Endothelial cell of umbilical vein (primary cell): ENCODE results near the gene PTPRU. TPM values are rescaled to one million over a fixed set of nuclear protein-coding genes. Genes with fewer than 3 reads are reported as not detected.

Experiments used
- BruUV-seq: library from RNA; stranded (reverse); fragments of 400-500 nt; replicated peaks from 2 replicates; lab custom pipeline; 2021; lab: Mats Ljungman, UMichigan
- CTCF ChIA-PET: fragments of 300-600, 350-600 bp; sonication (Branson Sonifier 250); formaldehyde crosslinking; loops from one replicate; lab custom pipeline; 2021; ENCODE audit warnings: antibody characterized with exemption, inconsistent platforms; lab: Charles Lee
- POLR2A ChIA-PET: fragments of 300-600, 350-600 bp; sonication (Branson Sonifier 250); formaldehyde crosslinking; loops from one replicate; lab custom pipeline; 2021; ENCODE audit warnings: antibody characterized with exemption, inconsistent platforms; lab: Charles Lee
- DNase-seq: peaks from one replicate; pipeline ENCODE4 v3.0.0-alpha.2; 2011; ENCODE audit warnings: low read depth, low spot score
- FAIRE-seq: peaks from 2 replicates; lab custom pipeline; 2011; peaks lifted over from hg19 to GRCh38; lab: Jason Lieb, UNC
- H2AFZ ChIP-seq: 2 replicates; pipeline ENCODE4 v1.6.0; 2012; ENCODE audit warnings: low read depth, low read length, control low read depth, inconsistent platforms
- H3K27ac ChIP-seq: 2 replicates; pipeline ENCODE4 v1.5.1; 2011; ENCODE audit warnings: low read depth, mild to moderate bottlenecking, control low read depth, low read length, moderate library complexity; ENCODE audit not compliant: insufficient read depth
- H3K27me3 ChIP-seq, 2 experiments: 2 replicates each; pipeline versions ENCODE4 v1.6.0 to v1.6.1; 2011; ENCODE audit warnings: low read length in 2 of 2, mixed read lengths in 1 of 2; ENCODE audit not compliant: control insufficient read depth in 2 of 2, insufficient read depth in 2 of 2
- H3K36me3 ChIP-seq, 2 experiments: 2 replicates in 1 of 2; 3 replicates in 1 of 2; pipeline ENCODE4 v1.5.1; 2011; ENCODE audit warnings: low read length in 2 of 2, mild to moderate bottlenecking in 1 of 2, moderate library complexity in 1 of 2; ENCODE audit not compliant: control insufficient read depth in 2 of 2, insufficient read depth in 2 of 2; ENCODE audit errors: extremely low read depth in 1 of 2
- H3K4me1 ChIP-seq: 3 replicates; pipeline ENCODE4 v1.5.1; 2011; ENCODE audit warnings: mild to moderate bottlenecking, low read length; ENCODE audit not compliant: control insufficient read depth, insufficient read depth; ENCODE audit errors: extremely low read depth
- H3K4me2 ChIP-seq: 2 replicates; pipeline ENCODE4 v1.6.1; 2011; ENCODE audit warnings: low read length, control low read depth, mixed read lengths; ENCODE audit not compliant: insufficient read depth
- H3K4me3 ChIP-seq, 3 experiments: fragments of 200-600 bp in 1 of 3; sonication (generic), shearing (Covaris generic) in 1 of 3; replicated peaks in 1 of 3; 2 replicates each; pipeline ENCODE4 v1.5.1; 2011 to 2016; ENCODE audit warnings: control low read depth in 3 of 3, low read length in 3 of 3, mild to moderate bottlenecking in 2 of 3, inconsistent platforms in 1 of 3, low read depth in 1 of 3, moderate library complexity in 1 of 3; ENCODE audit not compliant: insufficient read depth in 1 of 3
- H3K79me2 ChIP-seq: 2 replicates; pipeline ENCODE4 v1.6.0; 2012; ENCODE audit warnings: low read length, inconsistent platforms; ENCODE audit not compliant: control insufficient read depth, insufficient read depth
- H3K9ac ChIP-seq: replicated peaks from 2 replicates; pipeline ENCODE3; 2011; ENCODE audit warnings: low read length, control low read depth; ENCODE audit not compliant: insufficient read depth; ENCODE audit errors: extremely low read depth
- H3K9me1 ChIP-seq: replicated peaks from 3 replicates; pipeline ENCODE4 v1.6.0; 2011; ENCODE audit warnings: mild to moderate bottlenecking, low read length; ENCODE audit not compliant: control insufficient read depth, insufficient read depth; ENCODE audit errors: extremely low read depth
- H3K9me3 ChIP-seq: replicated peaks from 2 replicates; pipeline ENCODE4 v1.5.1; 2012; ENCODE audit warnings: low read length, inconsistent platforms; ENCODE audit not compliant: control insufficient read depth, insufficient read depth
- H4K20me1 ChIP-seq: replicated peaks from 2 replicates; pipeline ENCODE3; 2011; ENCODE audit warnings: mild to moderate bottlenecking, low read length; ENCODE audit not compliant: control insufficient read depth, insufficient read depth; ENCODE audit errors: extremely low read depth
- EZH2 ChIP-seq: IDR thresholded peaks from 2 replicates; pipeline ENCODE4 v1.6.1; 2012; ENCODE audit warnings: borderline replicate concordance, low read depth, mild to moderate bottlenecking, moderate library complexity, low read length, inconsistent platforms; ENCODE audit not compliant: severe bottlenecking
- FOS ChIP-seq: IDR thresholded peaks from 2 replicates; pipeline ENCODE4 v1.6.1; 2011; ENCODE audit warnings: mild to moderate bottlenecking, low read length, moderate library complexity, borderline replicate concordance; ENCODE audit not compliant: insufficient read depth
- GATA2 ChIP-seq: IDR thresholded peaks from 2 replicates; pipeline ENCODE4 v1.7.0; 2011; ENCODE audit warnings: low read depth, mild to moderate bottlenecking, moderate library complexity, mixed read lengths, low read length; ENCODE audit not compliant: insufficient read length, insufficient read depth
- JUN ChIP-seq: IDR thresholded peaks from 2 replicates; pipeline ENCODE4 v1.6.1; 2011; ENCODE audit warnings: borderline replicate concordance, low read depth; ENCODE audit not compliant: insufficient read length, insufficient read depth
- MYC ChIP-seq: IDR thresholded peaks from one replicate; pipeline ENCODE4 v1.6.1; 2011; ENCODE audit warnings: mild to moderate bottlenecking, low read depth, low read length
- POLR2A ChIP-seq: IDR thresholded peaks from 2 replicates; pipeline ENCODE4 v1.6.1; 2012; ENCODE audit warnings: low read depth, mild to moderate bottlenecking, control low read depth, low read length
- POLR2AphosphoS5 ChIP-seq: IDR thresholded peaks from 2 replicates; pipeline ENCODE4 v1.6.1; 2012; ENCODE audit warnings: low read depth, mild to moderate bottlenecking, control low read depth, low read length, moderate library complexity; ENCODE audit not compliant: insufficient read depth
- dilution Hi-C: fragments of 300-500 bp; cut with MboI; formaldehyde crosslinking; loops from one replicate; pipeline ENCODE4 v1.15.0; 2019; ENCODE audit warnings: low sequenced_read_pairs; ENCODE audit not compliant: extremely low pct_ligation_motif_present
- intact Hi-C: fragments of 100-400 bp; cut with micrococcal nuclease; formaldehyde crosslinking; loops from one replicate; pipeline ENCODE4 v1.10.0; 2022
- polyA plus RNA-seq, 4 experiments: library from polyadenylated mRNA; depleted of rRNA in 3 of 4; stranded (reverse) in 3 of 4; unstranded in 1 of 4; fragments of >200 nt; gene quantifications; 2 replicates each; pipeline versions ENCODE4 v1.2.1 to v1.2.3, GENCODE V29; 2011 to 2012; ENCODE audit warnings: missing spikeins in 1 of 4
- total RNA-seq: library from RNA; stranded (reverse); gene quantifications from 2 replicates; pipeline ENCODE4 v1.2.3, GENCODE V29; 2021
- TF ChIP-seq, protein P1 (sequence below), 2 donors: IDR thresholded peaks; 1 replicate in 1 of 2; 2 replicates in 1 of 2; pipeline ENCODE4 v1.5.1; 2011; ENCODE audit warnings: low read length in 2 of 2, mild to moderate bottlenecking in 2 of 2, moderate library complexity in 2 of 2, control low read depth in 1 of 2, inconsistent platforms in 1 of 2, low read depth in 1 of 2; ENCODE audit not compliant: insufficient read depth in 1 of 2; ENCODE audit errors: extremely low read depth in 1 of 2
- TF ChIP-seq, protein P2 (sequence below): IDR thresholded peaks from 2 replicates; pipeline ENCODE4 v1.6.1; 2011; ENCODE audit not compliant: insufficient read depth, insufficient read length

Gene PTPRU
- total and polyA plus RNA-seq, 2 donors (not counting 3 experiments of a cell fraction or from before 2014, with no cell fraction given): 0.58 to 2.6 TPM

DNA sequence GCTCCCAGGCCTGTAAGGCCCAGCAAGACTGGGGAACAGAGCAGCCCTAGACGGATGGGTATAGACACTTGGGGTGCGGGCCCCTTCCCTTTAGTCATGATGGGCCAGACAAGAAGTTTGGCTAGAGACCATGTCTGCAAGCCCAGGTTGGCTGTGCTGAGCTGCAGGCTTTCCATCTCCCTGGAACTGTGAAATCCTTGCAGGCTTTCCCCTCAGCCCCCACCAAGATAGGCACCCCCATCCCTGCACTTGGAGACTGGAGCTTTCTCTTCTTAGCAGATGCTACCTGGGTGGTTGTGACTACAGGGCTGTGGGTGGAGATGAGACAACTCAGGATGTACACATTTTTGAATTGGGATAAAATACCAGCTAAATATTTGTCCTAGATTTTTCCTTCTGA lies 110.3 kb downstream of the PTPRU start:
- Histone ChIP-seq H3K36me3 (no peaks in the 10 kb centered on the region), H3K27ac (no peak overlapping the region), H3K27me3 (peaks cover 0 to 2% of the 10 kb centered on the region in 2 experiments), H3K4me1 (no peaks in the 10 kb centered on the region), H3K9me3 (no peaks in the 10 kb centered on the region), H3K4me2 (no peak overlapping the region), H3K9ac (no peak overlapping the region), H3K9me1 (no peaks in the 10 kb centered on the region), H3K4me3 (no peak overlapping the region), H2AFZ (no peak overlapping the region), H3K79me2 (no peaks in the 10 kb centered on the region), H4K20me1 (no peaks in the 10 kb centered on the region)
- no peak for TF ChIP-seq FOS
- dilution Hi-C loops (no loop called here), intact Hi-C loops (no loop called here)
- FAIRE-seq (no peak), DNase-seq (no peak)
- CTCF ChIA-PET: interaction anchor here (1.0 to 2.0 kb wide), 3 partner anchors 50 to 1362 kb away, joined by 3 to 5 read pairs (median 4); no protein-coding TSS in a partner anchor
- POLR2A ChIA-PET: no interaction called here
- no TSS peak for BruUV-seq

DNA sequence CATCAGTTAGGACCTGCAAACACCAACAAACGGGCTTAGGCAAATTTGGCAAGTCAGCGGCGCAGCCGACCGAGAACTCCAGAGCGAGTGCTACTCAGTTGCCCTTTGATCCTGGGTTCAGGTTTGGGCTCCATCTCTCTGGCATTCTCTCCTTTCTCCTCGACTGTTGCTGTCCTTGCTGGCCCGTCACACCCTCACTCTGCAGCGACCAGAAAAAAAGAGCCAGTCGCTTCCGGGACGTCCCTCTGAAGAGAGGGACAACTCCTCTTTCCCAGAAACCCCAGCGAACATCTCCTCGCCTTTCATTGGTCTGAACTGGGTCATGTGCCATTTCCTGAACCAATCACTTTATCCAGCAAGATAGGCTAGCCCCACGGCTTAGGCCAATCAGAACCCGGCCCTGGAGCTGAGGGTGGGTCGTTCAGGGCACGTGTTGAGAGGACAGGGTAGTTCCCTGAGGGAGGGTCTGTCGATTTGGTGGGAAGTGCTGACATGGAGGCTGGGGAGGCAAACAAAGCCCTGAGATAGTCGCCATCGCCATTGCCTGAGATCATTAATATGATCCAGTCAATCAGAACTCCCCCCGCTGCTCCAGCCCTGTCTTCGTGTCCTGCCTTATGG lies 113.7 kb downstream of the PTPRU start:
- no peak for FAIRE-seq
- peaks cover 0 to 2% of the 10 kb centered on the region in 2 experiments for H3K27me3 ChIP-seq

More for the DNA sequence above, 113.7 kb downstream of the PTPRU start:
- Histone ChIP-seq H3K9me1 (no peaks in the 10 kb centered on the region), H3K4me1 (no peaks in the 10 kb centered on the region), H2AFZ (no peak overlapping the region), H3K79me2 (no peaks in the 10 kb centered on the region), H3K4me3 (no peak overlapping the region), H3K9me3 (no peaks in the 10 kb centered on the region), H3K9ac (no peak overlapping the region), H3K36me3 (no peaks in the 10 kb centered on the region), H4K20me1 (no peaks in the 10 kb centered on the region), H3K27ac (no peak overlapping the region), H3K4me2 (no peak overlapping the region)
- dilution Hi-C loops: no loop called here
- TF ChIP-seq POLR2A: no peak
- TF ChIP-seq JUN: no peak
- no peak for TF ChIP-seq FOS
- no peak for TF ChIP-seq MYC
- no peak for TF ChIP-seq POLR2AphosphoS5
- TF ChIP-seq, protein P1, sequence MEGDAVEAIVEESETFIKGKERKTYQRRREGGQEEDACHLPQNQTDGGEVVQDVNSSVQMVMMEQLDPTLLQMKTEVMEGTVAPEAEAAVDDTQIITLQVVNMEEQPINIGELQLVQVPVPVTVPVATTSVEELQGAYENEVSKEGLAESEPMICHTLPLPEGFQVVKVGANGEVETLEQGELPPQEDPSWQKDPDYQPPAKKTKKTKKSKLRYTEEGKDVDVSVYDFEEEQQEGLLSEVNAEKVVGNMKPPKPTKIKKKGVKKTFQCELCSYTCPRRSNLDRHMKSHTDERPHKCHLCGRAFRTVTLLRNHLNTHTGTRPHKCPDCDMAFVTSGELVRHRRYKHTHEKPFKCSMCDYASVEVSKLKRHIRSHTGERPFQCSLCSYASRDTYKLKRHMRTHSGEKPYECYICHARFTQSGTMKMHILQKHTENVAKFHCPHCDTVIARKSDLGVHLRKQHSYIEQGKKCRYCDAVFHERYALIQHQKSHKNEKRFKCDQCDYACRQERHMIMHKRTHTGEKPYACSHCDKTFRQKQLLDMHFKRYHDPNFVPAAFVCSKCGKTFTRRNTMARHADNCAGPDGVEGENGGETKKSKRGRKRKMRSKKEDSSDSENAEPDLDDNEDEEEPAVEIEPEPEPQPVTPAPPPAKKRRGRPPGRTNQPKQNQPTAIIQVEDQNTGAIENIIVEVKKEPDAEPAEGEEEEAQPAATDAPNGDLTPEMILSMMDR (IDR thresholded peaks at IDR 0.05; ENCODE audit: extremely low read depth in 1 of 2, insufficient read depth in 1 of 2, low read depth in 1 of 2, low read length in 2 of 2): no peak
- TF ChIP-seq EZH2: no peak
- no peak for TF ChIP-seq GATA2
- TF ChIP-seq, protein P2, sequence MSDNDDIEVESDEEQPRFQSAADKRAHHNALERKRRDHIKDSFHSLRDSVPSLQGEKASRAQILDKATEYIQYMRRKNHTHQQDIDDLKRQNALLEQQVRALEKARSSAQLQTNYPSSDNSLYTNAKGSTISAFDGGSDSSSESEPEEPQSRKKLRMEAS: no peak
- intact Hi-C loops: no loop called here
- no TSS peak for BruUV-seq
- ChIA-PET CTCF (interaction anchor here (1.3 kb wide), 1 partner anchor 9 kb away, joined by 4 read pairs; no protein-coding TSS in a partner anchor), POLR2A (no interaction called here)
- DNase-seq: no peak
